C4-2B (cell line): ENCODE data around the gene TST.

ENCODE experiments used
- CTCF ChIP-seq: fragments of 450-650 bp; conservative IDR thresholded peaks from 2 replicates; pipeline ENCODE4 v1.5.1; 2017; ENCODE audit warnings: mild to moderate bottlenecking
- ZFX ChIP-seq: fragments of 450-650 bp; IDR thresholded peaks from 2 replicates; pipeline ENCODE4 v1.6.1; 2017

GRCh38 chr22:37048133-37048532, 28.9 kb upstream of the TST start:
- TF ChIP-seq CTCF (no peak), ZFX (no peak)
